ENCODE data around the gene TRIM50. TPM values are rescaled to one million over a fixed set of nuclear protein-coding genes. Genes with fewer than 3 reads are reported as not detected.
"Not testable (repeated sequence)": the region's sequence is repeated elsewhere in the genome, so short reads cannot be mapped to it uniquely, and the experiment has no call there.

The TRIM50 gene
- polyA plus RNA-seq, 3 donors: 0.21 to 0.28 (median 0.23) TPM

- not testable (repeated sequence) for DNase-seq (ENCODE audit: extremely low read depth in 1 of 11, low read depth in 9 of 11, low spot score in 4 of 11)
Observed at GRCh38 chr7:73323434-73324080, 4.3 kb downstream of the TRIM50 start.

DNA sequence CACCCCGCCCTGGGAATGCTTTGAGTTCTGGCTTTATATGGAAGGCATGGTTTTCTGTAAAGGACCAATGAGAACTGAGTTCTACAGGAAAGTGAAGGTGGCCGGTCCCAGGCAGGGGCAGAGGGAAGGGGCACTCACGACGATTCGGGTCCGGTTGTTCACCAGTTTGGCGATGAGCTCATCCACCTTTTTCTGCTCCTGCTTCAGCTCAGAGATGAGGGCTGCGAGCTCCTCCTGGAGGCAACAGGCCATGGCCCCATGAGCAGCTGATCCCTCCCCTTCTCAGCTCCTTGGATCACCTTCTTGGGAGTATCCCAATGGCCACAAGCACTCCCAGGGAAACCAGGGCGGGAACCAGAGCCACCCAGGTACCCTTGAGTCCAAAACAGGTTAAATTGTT, 7.9 kb downstream of the TRIM50 start:
- DNase-seq (ENCODE audit: extremely low read depth in 1 of 11, low read depth in 9 of 11, low spot score in 4 of 11): not testable (repeated sequence)

DNA sequence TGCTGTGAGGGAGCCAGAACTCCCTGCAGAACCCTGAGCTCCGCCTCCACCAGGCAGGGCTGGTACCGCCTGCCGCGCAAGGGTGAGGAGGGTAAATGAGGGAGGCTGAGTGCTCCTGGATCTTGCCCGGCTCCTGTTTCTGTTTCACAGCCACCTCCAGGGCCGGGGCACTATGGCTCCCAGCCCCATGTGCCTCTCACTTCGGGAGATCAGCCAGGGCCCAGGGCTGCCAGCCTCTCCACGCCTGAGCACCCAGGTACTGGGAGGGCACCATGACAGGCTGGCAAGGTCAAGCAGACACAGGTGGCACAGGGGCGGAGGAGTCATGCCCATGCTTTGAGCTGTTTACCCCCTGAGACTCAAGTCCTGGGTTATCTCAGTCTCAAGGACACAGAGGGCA, 8.3 kb downstream of the TRIM50 start:
- not testable (repeated sequence) for DNase-seq (ENCODE audit: extremely low read depth in 1 of 11, low read depth in 9 of 11, low spot score in 4 of 11)

DNA sequence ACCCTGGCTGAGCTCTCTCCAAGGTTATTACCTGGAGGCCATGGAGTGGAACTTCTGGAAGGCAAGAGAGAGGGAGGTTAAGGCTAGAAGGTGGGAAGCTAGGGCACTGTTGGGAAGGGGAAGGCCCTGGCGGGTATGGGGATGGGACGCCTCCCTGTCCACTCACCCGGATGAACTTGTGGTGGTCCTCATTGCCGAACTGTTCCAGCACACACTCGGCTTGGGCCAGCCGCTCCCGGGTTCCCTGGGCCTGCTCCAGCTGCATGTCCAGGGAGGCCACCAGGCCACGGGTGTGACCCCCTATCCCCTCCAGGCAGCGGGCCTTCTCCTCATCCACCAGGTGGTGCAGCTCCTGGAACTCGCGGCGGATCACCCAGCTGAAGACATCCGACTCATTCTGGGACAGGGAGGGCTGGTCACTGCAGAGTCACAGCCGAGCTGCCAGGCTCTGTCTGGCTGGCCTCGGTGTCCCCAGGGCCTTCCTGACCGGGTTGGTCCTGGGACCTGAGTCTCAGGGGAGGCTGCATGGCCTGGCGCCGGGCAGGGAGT, 9.2 kb downstream of the TRIM50 start:
- not testable (repeated sequence) for DNase-seq (ENCODE audit: extremely low read depth in 1 of 11, low read depth in 9 of 11, low spot score in 4 of 11)

DNA sequence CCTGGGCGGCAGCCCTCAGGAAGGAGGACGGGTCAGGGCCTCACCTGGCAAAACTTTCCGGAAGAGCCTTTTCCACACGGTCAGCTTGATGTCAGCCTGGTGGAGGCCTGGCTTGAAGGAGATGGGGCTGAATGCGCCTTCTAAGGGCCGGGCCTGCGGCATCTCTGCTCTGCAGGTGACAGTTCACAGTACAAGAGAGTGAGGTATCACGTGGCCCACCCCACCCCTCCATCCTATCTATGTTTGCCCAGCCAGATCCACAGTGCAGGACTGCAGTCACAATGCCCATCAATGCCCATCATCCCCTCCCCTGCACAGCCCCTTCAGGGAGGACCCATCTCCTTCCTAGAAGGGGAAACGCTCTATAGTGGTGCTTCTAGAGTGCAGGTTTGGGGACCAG, 11.4 kb downstream of the TRIM50 start:
- no peak for DNase-seq (ENCODE audit: extremely low read depth in 1 of 11, low read depth in 9 of 11, low spot score in 4 of 11)

- DNase-seq (ENCODE audit: extremely low read depth in 1 of 11, low read depth in 9 of 11, low spot score in 4 of 11): no peak
Observed at GRCh38 chr7:73314271-73314670, 13.6 kb downstream of the TRIM50 start.

DNA sequence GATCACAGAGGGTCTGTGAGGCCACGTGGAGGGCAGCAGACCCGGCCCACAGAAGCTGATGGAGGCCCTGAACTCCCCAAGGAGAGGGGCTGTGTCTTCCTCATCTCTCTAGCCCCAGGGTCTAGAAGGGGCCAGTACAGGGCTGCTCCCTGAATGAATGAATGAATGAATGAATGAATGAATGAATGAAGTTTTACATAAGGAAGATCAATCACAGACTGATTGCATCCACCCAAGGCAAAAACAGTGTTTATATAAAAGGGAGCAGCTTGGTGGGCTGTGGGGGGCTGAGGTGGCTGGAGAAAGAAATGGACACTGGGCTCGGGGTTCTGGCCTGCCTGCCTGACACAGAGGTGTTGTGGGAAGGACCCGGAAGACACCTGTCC, 14.4 kb downstream of the TRIM50 start:
- no peak for DNase-seq (ENCODE audit: extremely low read depth in 1 of 11, low read depth in 9 of 11, low spot score in 4 of 11)

GRCh38 chr7:73312831-73313520, 14.9 kb downstream of the TRIM50 start:
- DNase-seq (ENCODE audit: extremely low read depth in 1 of 11, low read depth in 9 of 11, low spot score in 4 of 11): no peak

DNA sequence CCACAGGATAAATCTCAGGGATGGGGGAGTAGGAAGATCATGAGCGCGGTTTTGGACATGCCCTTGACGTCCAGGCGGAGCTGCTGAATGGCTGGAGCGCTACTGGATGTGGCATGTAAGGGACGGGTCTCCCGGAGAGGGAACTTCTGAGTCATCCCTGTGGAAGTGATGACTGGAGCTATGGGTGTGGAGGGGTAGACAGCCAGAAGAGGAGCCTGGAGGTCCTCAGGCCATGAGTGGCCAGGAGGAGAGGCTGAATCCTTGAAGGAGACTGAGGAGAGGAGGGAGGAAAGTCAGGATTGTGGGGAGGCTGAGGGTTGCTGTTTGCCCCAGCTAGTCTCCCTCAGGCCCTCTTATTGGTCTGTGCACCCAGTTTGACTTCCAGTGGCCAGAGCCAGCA, 16.5 kb downstream of the TRIM50 start:
- DNase-seq (ENCODE audit: extremely low read depth in 1 of 11, low read depth in 9 of 11, low spot score in 4 of 11): not testable (repeated sequence)

GRCh38 chr7:73308665-73309214, 19.1 kb downstream of the TRIM50 start, which contains the start of gene NSUN5:
Gene NSUN5 (minus strand): TSS chr7:73308826. CDS start chr7:73308790, 36 bp downstream.
- peak in 10 of 11 donors; percentile 38 to 68 (median 64) for DNase-seq (ENCODE audit: extremely low read depth in 1 of 11, low read depth in 9 of 11, low spot score in 4 of 11)

DNA sequence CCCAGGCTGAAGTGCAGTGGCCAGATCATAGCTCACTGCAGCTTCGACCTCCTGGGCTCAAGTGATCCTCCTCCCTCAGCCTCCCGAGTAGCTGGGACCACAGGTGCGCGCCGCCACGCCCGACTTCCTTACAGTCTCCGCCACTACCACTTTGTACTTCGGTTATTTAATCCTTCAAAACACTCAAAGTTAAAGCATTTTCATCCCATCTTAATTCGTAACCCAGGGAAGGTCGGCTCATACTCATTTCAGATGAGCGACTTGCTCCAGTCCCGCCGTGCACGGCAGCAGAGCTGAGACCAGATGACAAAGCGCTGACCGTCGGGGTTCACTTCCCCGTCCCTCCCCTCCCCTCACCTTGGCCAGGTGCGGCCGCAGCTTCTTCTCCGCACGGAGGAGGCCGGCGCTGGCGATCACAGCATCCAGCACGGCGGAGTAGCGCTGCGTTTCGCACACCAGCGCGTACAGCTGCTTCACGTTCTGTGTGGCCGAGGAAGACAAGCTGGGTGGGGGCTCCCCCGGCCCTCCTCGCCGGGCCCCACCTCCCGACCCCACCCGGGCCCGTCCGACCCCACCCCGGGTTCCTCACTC, 19.7 kb downstream of the TRIM50 start:
- DNase-seq (ENCODE audit: extremely low read depth in 1 of 11, low read depth in 9 of 11, low spot score in 4 of 11): no peak

DNA sequence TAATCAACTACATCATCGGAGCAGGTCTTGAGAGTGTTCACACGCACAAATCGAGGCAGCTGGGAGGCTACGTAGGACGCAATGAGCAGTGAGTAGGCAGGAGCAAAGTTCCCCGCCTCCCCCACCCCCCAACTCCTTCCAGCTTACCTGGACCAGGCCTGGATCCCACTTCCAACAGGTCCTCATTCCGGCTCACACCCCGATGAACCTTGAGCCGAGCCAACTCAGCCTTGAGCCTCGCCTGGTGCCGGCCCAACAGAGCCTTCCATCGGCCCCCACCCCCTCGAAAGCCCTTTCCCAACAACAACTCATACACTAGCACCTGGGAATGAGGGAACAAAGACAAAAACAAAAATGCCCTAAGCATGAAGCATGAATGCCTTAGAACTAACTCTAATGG, 20.4 kb downstream of the TRIM50 start:
- no peak for DNase-seq (ENCODE audit: extremely low read depth in 1 of 11, low read depth in 9 of 11, low spot score in 4 of 11)

DNA sequence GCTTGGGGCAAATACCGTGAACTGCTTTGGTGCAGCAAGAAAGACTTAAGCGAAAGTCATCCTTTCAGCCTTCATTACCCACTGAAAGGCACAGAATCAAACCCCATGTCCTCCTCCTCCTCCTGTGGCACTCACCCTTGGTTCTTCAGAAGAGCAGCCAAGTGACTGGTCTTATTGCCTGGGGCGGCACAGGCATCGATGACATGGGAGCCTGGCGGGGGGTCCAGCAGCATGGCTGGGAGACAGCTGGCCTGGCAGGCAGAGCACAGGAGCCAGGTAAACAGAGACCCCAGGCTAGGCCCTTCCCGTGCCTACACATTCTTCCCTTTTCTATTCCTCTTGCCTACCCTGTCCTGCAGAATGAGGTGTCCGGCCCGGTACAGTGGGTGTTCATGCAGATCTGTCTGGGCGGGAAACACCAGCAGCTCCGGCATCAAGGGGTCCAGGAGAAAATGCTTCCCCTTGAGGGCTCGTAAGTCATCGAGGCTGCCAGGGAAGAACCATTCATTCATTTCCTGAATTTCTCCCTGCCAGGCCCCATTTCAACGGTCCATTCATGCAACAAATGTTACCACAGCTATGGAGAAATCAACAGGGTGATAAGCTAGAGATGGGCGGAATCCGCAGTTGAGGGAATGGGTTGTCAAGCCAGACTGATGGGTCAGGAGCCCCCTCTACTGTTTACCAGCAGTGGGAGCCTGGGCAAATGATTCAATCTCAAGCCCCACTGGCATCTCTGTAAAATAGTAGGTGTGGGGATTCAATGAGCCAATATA, 23.1 kb downstream of the TRIM50 start:
- not testable (repeated sequence) for DNase-seq (ENCODE audit: extremely low read depth in 1 of 11, low read depth in 9 of 11, low spot score in 4 of 11)

- DNase-seq (ENCODE audit: extremely low read depth in 1 of 11, low read depth in 9 of 11, low spot score in 4 of 11): no peak
Observed at GRCh38 chr7:73304071-73304470, 23.8 kb downstream of the TRIM50 start.

DNA sequence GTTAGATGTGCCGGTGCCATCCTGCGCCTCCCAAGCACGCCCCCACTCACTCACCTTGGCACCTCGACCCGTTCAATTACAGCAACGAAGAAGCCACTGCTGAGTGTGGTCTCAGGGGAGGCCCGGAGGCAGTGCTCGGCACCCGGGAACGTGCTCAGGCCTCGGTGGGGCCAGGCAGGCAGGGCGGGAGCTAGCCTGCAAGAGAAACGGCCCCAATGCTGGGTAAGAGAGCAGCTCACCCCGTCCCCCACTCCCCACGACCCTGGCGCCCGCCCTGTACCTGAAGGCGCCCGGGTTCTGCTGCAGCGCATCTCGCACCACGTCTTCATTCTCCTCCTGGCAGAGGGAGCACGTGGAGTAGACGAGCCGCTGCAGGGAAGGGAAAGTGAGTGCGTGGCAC, 24.3 kb downstream of the TRIM50 start:
- DNase-seq (ENCODE audit: extremely low read depth in 1 of 11, low read depth in 9 of 11, low spot score in 4 of 11): no peak

DNA sequence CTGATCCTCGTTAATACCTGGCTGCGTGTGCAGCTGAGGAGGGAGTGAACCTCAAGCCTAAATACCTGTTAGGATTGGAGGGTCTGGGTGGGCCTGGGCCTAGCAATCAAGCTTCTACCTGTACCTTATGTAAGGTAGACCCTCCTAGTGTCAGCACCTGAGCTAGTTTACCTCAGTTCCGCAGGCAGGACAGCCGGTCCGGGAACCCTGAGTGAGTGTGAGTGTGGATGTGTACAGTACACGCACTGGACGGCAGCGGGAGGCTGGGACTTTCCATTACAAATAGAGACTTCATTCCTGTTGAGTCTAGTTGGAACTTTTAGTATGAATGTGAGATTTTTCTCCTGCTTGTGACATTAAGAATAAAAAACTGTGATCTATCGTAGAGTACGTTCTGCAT, 25.0 kb downstream of the TRIM50 start:
- DNase-seq (ENCODE audit: extremely low read depth in 1 of 11, low read depth in 9 of 11, low spot score in 4 of 11): not testable (repeated sequence)

DNA sequence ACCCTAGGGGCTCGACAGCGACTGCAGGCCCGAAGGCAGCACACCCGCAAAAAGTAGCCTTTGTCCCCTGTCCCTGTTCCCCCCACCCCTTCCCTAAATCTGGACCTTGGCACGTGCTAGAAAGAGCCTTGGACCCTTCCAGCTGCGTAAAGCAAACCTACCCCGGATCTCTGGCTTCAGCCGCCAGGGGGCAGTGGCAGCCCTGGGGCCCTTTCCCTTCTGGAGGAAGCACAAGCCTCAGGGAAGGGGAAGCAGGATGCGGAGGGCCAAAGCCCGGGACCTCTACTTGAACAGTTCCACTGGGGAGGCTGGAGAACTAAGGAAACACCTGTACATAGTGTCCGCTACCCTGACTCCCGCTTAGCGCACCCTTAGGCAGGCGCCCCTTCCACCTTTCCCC, 26.8 kb downstream of the TRIM50 start:
- not testable (repeated sequence) for DNase-seq (ENCODE audit: extremely low read depth in 1 of 11, low read depth in 9 of 11, low spot score in 4 of 11)

DNA sequence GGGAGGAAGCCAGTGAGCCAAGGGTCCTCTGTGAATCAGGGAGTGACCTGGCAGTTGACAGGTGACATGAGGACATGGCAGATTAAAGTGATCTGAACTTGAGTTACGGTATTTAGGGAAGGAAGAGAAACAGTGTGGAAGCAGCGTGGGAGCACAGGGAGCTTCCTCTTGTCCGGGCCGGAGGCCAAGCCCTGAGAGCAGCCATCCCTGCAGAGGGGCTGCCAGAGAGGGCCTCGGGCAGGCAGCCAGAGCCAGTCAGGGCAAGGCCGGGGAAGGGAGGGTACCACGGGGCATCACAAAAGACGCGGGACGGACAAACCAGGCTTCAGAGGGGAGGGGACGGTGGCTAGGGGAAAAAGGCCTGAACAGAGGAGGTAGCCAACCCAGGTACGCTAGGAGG, 28.1 kb downstream of the TRIM50 start:
- not testable (repeated sequence) for DNase-seq (ENCODE audit: extremely low read depth in 1 of 11, low read depth in 9 of 11, low spot score in 4 of 11)

- not testable (repeated sequence) for DNase-seq (ENCODE audit: extremely low read depth in 1 of 11, low read depth in 9 of 11, low spot score in 4 of 11)
Observed at GRCh38 chr7:73297706-73298105, 30.2 kb downstream of the TRIM50 start.

Data from renal cortex interstitium (tissue), 11 donors.